ENCODE results near the gene ARNT2.

DNA sequence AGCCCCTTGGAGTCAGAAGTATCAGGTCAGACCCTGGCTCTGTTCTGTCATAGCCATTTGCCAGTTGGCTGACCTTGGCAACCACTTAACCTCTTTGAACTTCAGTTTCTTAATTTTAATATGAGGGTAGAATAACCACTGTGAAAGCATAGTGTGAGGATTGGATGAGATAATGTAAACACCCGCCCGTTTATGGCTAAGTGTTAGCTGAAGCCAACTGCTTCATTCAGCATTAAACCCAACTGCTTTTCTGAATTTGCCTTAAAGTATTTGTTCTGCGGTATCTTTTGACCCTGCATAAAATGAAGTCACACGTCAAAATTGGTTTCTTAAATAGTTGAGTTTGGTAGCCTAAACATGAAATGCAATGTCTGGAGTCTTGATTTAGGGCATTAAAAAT lies 169.4 kb downstream of the ARNT2 start:
- TF ChIP-seq POLR2A (IDR thresholded peaks at IDR 0.05) (no peak), CTCF (IDR thresholded peaks at IDR 0.05) (no peak), POLR2AphosphoS5 (IDR thresholded peaks at IDR 0.05; ENCODE audit: insufficient read depth in 1 of 2, low read depth in 1 of 2) (no peak)

Data from vagina (tissue), 2 donors.